Aorta (tissue), 5 donors: ENCODE data around the gene SUPT20H. TPM values are rescaled to one million over a fixed set of nuclear protein-coding genes. Genes with fewer than 3 reads are reported as not detected.

Experiments used
- ATAC-seq: fragments of 200-7000 bp; cut with Tn5 transposase; one replicate; pipeline ENCODE4 v1.9.1; 2022; ENCODE audit warnings: moderate library complexity; ENCODE audit not compliant: low FRiP score
- DNase-seq, 2 donors: peaks; one replicate each; pipeline ENCODE4 v3.0.0-alpha.2; 2020
- H3K27ac ChIP-seq, 2 donors: one replicate each; pipeline ENCODE4 v1.5.1; 2013; ENCODE audit warnings: low read length in 2 of 2, mild to moderate bottlenecking in 2 of 2, moderate library complexity in 2 of 2, control low read depth in 1 of 2, inconsistent platforms in 1 of 2, low read depth in 1 of 2
- H3K27me3 ChIP-seq, 2 donors: one replicate each; pipeline ENCODE4 v1.6.1; 2013; ENCODE audit warnings: control low read depth in 1 of 2, low read length in 1 of 2, mild to moderate bottlenecking in 1 of 2, moderate library complexity in 1 of 2; ENCODE audit not compliant: insufficient read depth in 2 of 2, control insufficient read depth in 1 of 2
- H3K36me3 ChIP-seq, 2 donors: one replicate each; pipeline ENCODE4 v1.6.1; 2013; ENCODE audit warnings: control low read depth in 1 of 2, low read length in 1 of 2, mild to moderate bottlenecking in 1 of 2; ENCODE audit not compliant: insufficient read depth in 2 of 2, control insufficient read depth in 1 of 2
- H3K4me1 ChIP-seq, 2 donors: one replicate each; pipeline ENCODE4 v1.6.1; 2013; ENCODE audit warnings: low read length in 2 of 2, control low read depth in 1 of 2, mild to moderate bottlenecking in 1 of 2, moderate library complexity in 1 of 2; ENCODE audit not compliant: insufficient read depth in 2 of 2, control insufficient read depth in 1 of 2
- H3K4me3 ChIP-seq, 2 donors: one replicate each; pipeline ENCODE4 v1.5.1; 2013; ENCODE audit warnings: low read length in 2 of 2, control low read depth in 1 of 2, mild to moderate bottlenecking in 1 of 2
- H3K9me3 ChIP-seq: one replicate; pipeline ENCODE4 v1.6.1; 2013; ENCODE audit warnings: mild to moderate bottlenecking, low read length; ENCODE audit not compliant: control insufficient read depth
- WGBS, 2 donors: extraction: QIAGEN DNeasy Blood & Tissue Kit; methylation state at CpG; one replicate each; pipeline ENCODE4 v1.1.7; 2013; 5-methylcytosine and 5-hydroxymethylcytosine counted together
- intact Hi-C, 2 donors: fragments of 100-400 bp; cut with DNase I; formaldehyde crosslinking; loops; one replicate each; pipeline versions ENCODE4 v1.14.2 to v1.15.0; 2022
- polyA plus RNA-seq, 2 donors: library from polyadenylated mRNA; stranded (reverse); fragments of 200-250 nt; gene quantifications; one replicate each; pipeline ENCODE4 v1.2.3, GENCODE V29; 2013
- total RNA-seq, 2 donors: library from RNA; stranded (reverse); fragmentation: NEBNext Ultra II Directional; extraction: Animal tissue kit (Norgen Biotek cat#: 25700); gene quantifications; one replicate each; pipeline ENCODE4 v1.2.1, GENCODE V29; 2021
- donor health status: healthy with polysubstance abuse.
- donor health status: Bipolar disorder and iron deficiency.
- donor health status: DM: no; HTN: no; CAD: no.
- donor health status: DM: no; HTN: no; CAD: no.
- donor health status: DM: yes; HTN: yes; CAD: no.

Gene SUPT20H
- total and polyA plus RNA-seq, 4 donors: 11.4 to 65.1 (median 42.1) TPM

DNA sequence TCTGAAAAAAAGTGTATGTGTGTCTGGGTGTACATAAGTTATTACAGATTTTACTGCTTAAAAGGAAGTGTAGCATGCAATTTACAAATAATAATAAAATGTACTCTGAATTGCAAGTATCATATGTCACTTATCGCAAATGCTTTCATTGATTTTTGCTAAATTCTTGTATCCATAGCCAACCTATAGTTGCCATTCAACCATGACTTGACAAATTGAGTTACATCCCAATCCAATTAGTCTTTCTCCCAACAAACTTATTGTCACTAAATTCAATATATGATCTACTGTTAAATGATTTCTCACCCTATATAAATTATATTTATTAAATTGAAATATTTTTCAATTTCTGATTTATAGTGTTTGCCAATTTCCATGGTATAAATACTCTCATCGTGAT is 17.3 kb upstream of the SUPT20H start:
- H3K27ac ChIP-seq: no peak overlapping the region
- no peaks in the 10 kb centered on the region for H3K36me3 ChIP-seq
- DNase-seq: no peak
- WGBS, 2 donors: 95 to 98% methylated on average over 2 of the region's 2 CpGs
- H3K27me3 ChIP-seq: no peaks in the 10 kb centered on the region
- no peaks in the 10 kb centered on the region for H3K4me1 ChIP-seq
- no peak overlapping the region for H3K4me3 ChIP-seq
- intact Hi-C loops: loop anchor here in 1 of 2 donors (10.0 kb wide), 1 partner anchor 528 kb away; no protein-coding TSS in a partner anchor
- no peak for ATAC-seq
- no peaks in the 10 kb centered on the region for H3K9me3 ChIP-seq

DNA sequence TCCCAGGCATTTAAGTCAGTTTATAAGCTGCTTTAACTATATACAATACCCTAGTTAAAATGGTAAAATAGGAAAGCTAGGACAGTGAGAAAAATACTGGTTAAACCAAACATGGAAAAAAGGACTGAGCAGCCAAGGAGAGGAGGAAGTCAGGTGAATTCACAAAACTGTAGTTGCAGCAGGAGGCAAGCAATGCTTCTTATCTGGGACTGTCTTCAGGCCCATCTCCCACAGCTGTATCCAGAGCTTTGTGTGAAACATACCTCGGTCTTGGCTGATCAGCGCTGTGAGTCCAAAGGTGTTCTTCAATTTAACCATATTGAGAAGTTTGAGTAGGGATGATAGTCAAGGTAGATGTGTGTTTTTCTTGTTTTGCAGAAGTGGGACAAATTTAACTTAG is 15.7 kb upstream of the SUPT20H start:
- DNase-seq (no peak), ATAC-seq (no peak)
- WGBS, 2 donors: 92 to 94% methylated on average over 2 of the region's 2 CpGs
- Histone ChIP-seq H3K4me1 (no peaks in the 10 kb centered on the region), H3K4me3 (no peak overlapping the region), H3K27me3 (no peaks in the 10 kb centered on the region), H3K27ac (no peak overlapping the region), H3K9me3 (no peaks in the 10 kb centered on the region), H3K36me3 (no peaks in the 10 kb centered on the region)
- intact Hi-C loops: loop anchor here in 1 of 2 donors (10.0 kb wide), 1 partner anchor 530 kb away; no protein-coding TSS in a partner anchor

DNA sequence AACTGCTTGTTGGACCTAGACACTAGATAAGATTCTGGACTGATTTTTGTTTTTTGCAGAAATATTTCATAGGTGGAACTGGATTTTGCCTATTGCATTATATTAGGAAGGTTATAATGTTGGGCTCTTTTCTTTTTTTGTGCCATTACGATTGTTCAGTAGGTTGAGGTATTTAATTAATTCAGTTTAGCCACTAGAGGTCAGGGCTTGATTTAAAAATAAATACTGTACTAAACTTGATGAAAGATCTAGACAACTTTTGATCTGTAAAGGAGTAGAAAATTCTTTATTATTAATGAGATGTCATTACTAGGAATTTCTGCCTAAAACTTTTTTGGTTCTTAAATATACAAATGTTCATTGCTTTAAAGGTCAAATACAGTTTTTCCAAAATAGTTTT is 15.2 kb upstream of the SUPT20H start:
- intact Hi-C loops: loop anchor here in 1 of 2 donors (10.0 kb wide), 1 partner anchor 530 kb away; no protein-coding TSS in a partner anchor
- H3K9me3 ChIP-seq: no peaks in the 10 kb centered on the region
- no peak overlapping the region for H3K27ac ChIP-seq
- H3K4me3 ChIP-seq: no peak overlapping the region
- ATAC-seq (no peak), DNase-seq (no peak)
- WGBS, 2 donors: 0 to 3% methylated on average over 1 of the region's 1 CpG
- H3K36me3 ChIP-seq: no peaks in the 10 kb centered on the region
- no peaks in the 10 kb centered on the region for H3K4me1 ChIP-seq
- H3K27me3 ChIP-seq: no peaks in the 10 kb centered on the region

- no peak for ATAC-seq
- H3K27me3 ChIP-seq: no peaks in the 10 kb centered on the region
- H3K4me1 ChIP-seq: no peaks in the 10 kb centered on the region
- DNase-seq: no peak
- no peak overlapping the region for H3K27ac ChIP-seq
- H3K36me3 ChIP-seq: no peaks in the 10 kb centered on the region
- H3K9me3 ChIP-seq: no peaks in the 10 kb centered on the region
- intact Hi-C loops: loop anchor here in 1 of 2 donors (10.0 kb wide), 1 partner anchor 533 kb away; no protein-coding TSS in a partner anchor
- 70 to 75% methylated on average over 4 of the region's 4 CpGs for WGBS, 2 donors
- H3K4me3 ChIP-seq: no peak overlapping the region
These were observed 12.5 kb upstream of the SUPT20H start for GRCh38 chr13:37072024-37072423.

- intact Hi-C loops: loop anchor here in 1 of 2 donors (10.0 kb wide), 1 partner anchor 534 kb away; no protein-coding TSS in a partner anchor
- WGBS, 2 donors: 62 to 69% methylated on average over 7 of the region's 7 CpGs
These were observed 11.5 kb upstream of the SUPT20H start for GRCh38 chr13:37070956-37071355.

GRCh38 chr13:37070145-37070695 is 10.7 kb upstream of the SUPT20H start:
- intact Hi-C loops: loop anchor here in 1 of 2 donors (10.0 kb wide), 1 partner anchor 535 kb away; no protein-coding TSS in a partner anchor
- Histone ChIP-seq H3K36me3 (no peaks in the 10 kb centered on the region), H3K27ac (no peak overlapping the region), H3K4me1 (no peaks in the 10 kb centered on the region), H3K27me3 (no peaks in the 10 kb centered on the region), H3K4me3 (no peak overlapping the region), H3K9me3 (no peaks in the 10 kb centered on the region)
- ATAC-seq (no peak), DNase-seq (no peak)
- WGBS, 2 donors: 93% methylated on average over 9 of the region's 9 CpGs

More at GRCh38 chr13:37070956-37071355, 11.5 kb upstream of the SUPT20H start:
- Histone ChIP-seq H3K4me3 (no peak overlapping the region), H3K9me3 (no peaks in the 10 kb centered on the region), H3K27ac (no peak overlapping the region), H3K4me1 (no peaks in the 10 kb centered on the region), H3K36me3 (no peaks in the 10 kb centered on the region), H3K27me3 (no peaks in the 10 kb centered on the region)
- ATAC-seq (no peak), DNase-seq (no peak)

DNA sequence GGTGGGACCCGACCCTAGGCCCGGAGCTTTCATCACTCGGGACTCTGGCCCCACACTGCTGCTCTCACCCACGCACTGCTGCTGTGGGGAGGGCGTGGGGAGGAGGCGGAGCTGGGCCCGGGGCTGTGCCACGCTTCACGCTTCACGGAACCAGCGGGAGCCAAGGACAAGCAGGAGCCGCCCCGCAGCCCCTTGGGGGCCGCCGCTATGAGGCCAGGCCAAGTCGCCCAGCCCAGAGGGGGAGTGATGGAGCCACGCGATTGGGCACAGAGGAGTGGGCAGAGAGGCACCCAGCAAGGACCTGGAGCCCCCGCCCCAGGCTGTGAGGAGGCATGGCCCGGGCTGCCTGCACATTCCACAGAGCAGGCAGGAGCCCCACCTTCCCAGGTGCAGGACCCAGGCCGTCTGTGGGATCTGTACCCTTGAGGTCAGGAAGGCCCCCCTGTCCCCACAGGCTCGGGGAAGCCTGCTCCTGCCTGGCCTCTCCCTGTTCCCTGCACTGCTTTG is 10.2 kb upstream of the SUPT20H start:
- DNase-seq (no peak), ATAC-seq (no peak)
- Histone ChIP-seq H3K9me3 (no peaks in the 10 kb centered on the region), H3K36me3 (no peaks in the 10 kb centered on the region), H3K4me1 (no peaks in the 10 kb centered on the region), H3K27ac (no peak overlapping the region), H3K4me3 (no peak overlapping the region), H3K27me3 (no peaks in the 10 kb centered on the region)
- WGBS, 2 donors: 90 to 92% methylated on average over 22 of the region's 22 CpGs
- intact Hi-C loops: loop anchor here in 1 of 2 donors (10.0 kb wide), 1 partner anchor 535 kb away; no protein-coding TSS in a partner anchor

DNA sequence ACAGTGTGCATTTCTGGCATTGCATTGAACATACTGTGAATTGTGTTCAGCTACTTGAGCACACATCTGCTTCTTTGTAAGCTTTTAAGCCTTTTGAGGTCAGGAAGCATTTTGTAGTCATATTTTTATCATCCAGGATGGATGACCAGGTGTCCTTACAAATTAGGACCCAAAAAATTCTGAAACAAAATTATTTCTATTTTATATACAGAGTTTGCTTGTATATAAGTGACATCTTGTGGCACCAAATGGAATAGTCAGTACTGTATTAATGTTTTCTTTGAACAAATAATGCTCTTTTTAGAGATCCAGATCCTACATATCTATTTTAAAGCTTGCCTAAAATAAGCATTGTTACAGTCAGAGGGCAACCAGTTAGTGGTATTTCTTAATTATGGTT is 9.5 kb upstream of the SUPT20H start:
- Histone ChIP-seq H3K36me3 (no peaks in the 10 kb centered on the region), H3K9me3 (no peaks in the 10 kb centered on the region), H3K4me3 (no peak overlapping the region), H3K27me3 (no peaks in the 10 kb centered on the region), H3K27ac (no peak overlapping the region), H3K4me1 (no peaks in the 10 kb centered on the region)
- intact Hi-C loops: no loop called here
- DNase-seq (no peak), ATAC-seq (no peak)

GRCh38 chr13:37067874-37068273 is 8.4 kb upstream of the SUPT20H start:
- Histone ChIP-seq H3K9me3 (no peaks in the 10 kb centered on the region), H3K36me3 (no peaks in the 10 kb centered on the region), H3K27me3 (no peaks in the 10 kb centered on the region), H3K4me1 (no peaks in the 10 kb centered on the region), H3K27ac (no peak overlapping the region), H3K4me3 (no peak overlapping the region)
- 83 to 87% methylated on average over 2 of the region's 2 CpGs for WGBS, 2 donors
- ATAC-seq (no peak), DNase-seq (no peak)
- intact Hi-C loops: no loop called here
